ENCODE data around the gene CHCHD3. TPM values are rescaled to one million over a fixed set of nuclear protein-coding genes. Genes with fewer than 3 reads are reported as not detected.

CHCHD3 gene
- total and polyA plus RNA-seq, 4 donors, result 25.5 to 37.8 (median 31.8) TPM

- TF ChIP-seq REST (IDR thresholded peaks at IDR 0.05) (no peak), RXRA (IDR thresholded peaks at IDR 0.05) (no peak), NR2F2 (IDR thresholded peaks at IDR 0.05) (no peak), GABPA (IDR thresholded peaks at IDR 0.05 in 1 of 2, conservative IDR thresholded peaks at IDR 0.05 in 1 of 2) (no peak), JUND (IDR thresholded peaks at IDR 0.05) (no peak), HNF4G (IDR thresholded peaks at IDR 0.05) (no peak), FOXA1 (IDR thresholded peaks at IDR 0.05) (no peak), ATF3 (IDR thresholded peaks at IDR 0.05) (no peak), SP1 (IDR thresholded peaks at IDR 0.05) (no peak), HNF4A (conservative IDR thresholded peaks at IDR 0.05) (no peak)
Observed at GRCh38 chr7:133022661-133023060, 59.2 kb downstream of the CHCHD3 start (continued).

GRCh38 chr7:133021196-133021595, 60.7 kb downstream of the CHCHD3 start:
- Histone ChIP-seq H3K4me1 (ENCODE audit: control insufficient read depth in 4 of 4, insufficient read depth in 4 of 4, low read length in 3 of 4) (peaks cover 0 to 2% (median 0%) of the 10 kb centered on the region in 4 donors), H3K27ac (ENCODE audit: low read depth in 1 of 2, low read length in 2 of 2) (no peak overlapping the region), H3K9me3 (ENCODE audit: control insufficient read depth in 4 of 4, low read length in 3 of 4) (no peaks in the 10 kb centered on the region), H3K27me3 (ENCODE audit: control insufficient read depth in 4 of 4, insufficient read depth in 4 of 4, low read length in 3 of 4) (no peaks in the 10 kb centered on the region), H3K4me3 (ENCODE audit: low read depth in 1 of 3, low read length in 3 of 3) (no peak overlapping the region), H3K36me3 (ENCODE audit: control insufficient read depth in 4 of 4, insufficient read depth in 3 of 4, low read depth in 1 of 4, low read length in 3 of 4) (peaks cover 0 to 6% (median under 1%) of the 10 kb centered on the region in 4 donors), H3K9ac (ENCODE audit: low read depth in 1 of 2, low read length in 2 of 2) (no peak overlapping the region)
- 93% methylated on average over 3 of the region's 3 CpGs for WGBS
- DNase-seq (ENCODE audit: low spot score), result no peak
- TF ChIP-seq REST (IDR thresholded peaks at IDR 0.05), result no peak

- H3K27me3 ChIP-seq (ENCODE audit: control insufficient read depth in 4 of 4, insufficient read depth in 4 of 4, low read length in 3 of 4), result no peaks in the 10 kb centered on the region
- H3K36me3 ChIP-seq (ENCODE audit: control insufficient read depth in 4 of 4, insufficient read depth in 3 of 4, low read depth in 1 of 4, low read length in 3 of 4), result peaks cover 0 to 6% (median under 1%) of the 10 kb centered on the region in 4 donors
- no peaks in the 10 kb centered on the region for H3K9me3 ChIP-seq (ENCODE audit: control insufficient read depth in 4 of 4, low read length in 3 of 4)
- H3K4me1 ChIP-seq (ENCODE audit: control insufficient read depth in 4 of 4, insufficient read depth in 4 of 4, low read length in 3 of 4), result peaks cover 0 to 2% (median 0%) of the 10 kb centered on the region in 4 donors
- no peak overlapping the region for H3K9ac ChIP-seq (ENCODE audit: low read depth in 1 of 2, low read length in 2 of 2)
- H3K4me3 ChIP-seq (ENCODE audit: low read depth in 1 of 3, low read length in 3 of 3), result no peak overlapping the region
- DNase-seq (ENCODE audit: low spot score), result no peak
- H3K27ac ChIP-seq (ENCODE audit: low read depth in 1 of 2, low read length in 2 of 2), result no peak overlapping the region
- 97% methylated on average over 6 of the region's 6 CpGs for WGBS
- TF ChIP-seq TAF1 (conservative IDR thresholded peaks at IDR 0.05), result no peak
- no peak for TF ChIP-seq RXRA (IDR thresholded peaks at IDR 0.05)
- no peak for TF ChIP-seq GABPA (IDR thresholded peaks at IDR 0.05 in 1 of 2, conservative IDR thresholded peaks at IDR 0.05 in 1 of 2)
- TF ChIP-seq FOXA1 (IDR thresholded peaks at IDR 0.05), result no peak
- no peak for TF ChIP-seq ATF3 (IDR thresholded peaks at IDR 0.05)
- TF ChIP-seq CTCF (IDR thresholded peaks at IDR 0.05; ENCODE audit: low read depth, low read length, missing input control), result no peak
- TF ChIP-seq NR2F2 (IDR thresholded peaks at IDR 0.05), result no peak
- TF ChIP-seq FOXA2 (IDR thresholded peaks at IDR 0.05), result no peak
- no peak for TF ChIP-seq JUND (IDR thresholded peaks at IDR 0.05)
- TF ChIP-seq ZBTB33 (IDR thresholded peaks at IDR 0.05), result no peak
- no peak for TF ChIP-seq SP1 (IDR thresholded peaks at IDR 0.05)
- no peak for TF ChIP-seq HNF4A (conservative IDR thresholded peaks at IDR 0.05)
- no peak for TF ChIP-seq YY1 (IDR thresholded peaks at IDR 0.05)
- TF ChIP-seq MAX (IDR thresholded peaks at IDR 0.05), result no peak
Observed at GRCh38 chr7:133020496-133020895, 61.4 kb downstream of the CHCHD3 start.

Data from liver (tissue), 9 donors.